Activated CD4-positive, CD25-positive, alpha-beta regulatory T cell treated with anti-CD3 and anti-CD28 coated beads, Interleukin-2, amount 50 U/mL, for 72 hours (primary cell): ENCODE results near the gene SMIM1.
A peak's percentile ranks its signal among the peaks of the same experiment; 100 is the strongest.

Experiments used
- DNase-seq: peaks from one replicate; pipeline ENCODE4 v3.0.0; 2021

Gene SMIM1

GRCh38 chr1:3759796-3760195, 12.8 kb upstream of the SMIM1 start:
- no peak for DNase-seq

- no peak for DNase-seq
Measured at GRCh38 chr1:3761296-3762010, 11.1 kb upstream of the SMIM1 start.

- no peak for DNase-seq
Measured at GRCh38 chr1:3762151-3762872, 10.2 kb upstream of the SMIM1 start.

DNA sequence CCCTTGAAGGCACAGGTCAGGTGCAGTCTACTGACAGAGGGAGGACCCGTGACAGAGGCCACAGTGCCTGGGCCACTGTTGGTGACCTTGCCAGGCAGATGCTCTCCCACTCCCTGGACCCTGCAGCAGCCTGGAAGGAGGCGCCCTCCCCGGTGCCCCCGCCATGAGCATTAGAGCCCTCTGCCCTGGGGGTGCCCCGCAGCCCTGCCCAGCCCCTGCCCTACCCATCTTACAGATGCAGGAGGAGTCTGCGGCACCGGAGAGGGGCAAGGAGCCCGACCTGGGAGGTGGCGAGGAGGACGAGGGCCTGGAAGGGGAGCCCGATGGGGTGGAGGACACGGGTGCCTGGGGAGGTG, 9.7 kb upstream of the SMIM1 start:
- no peak for DNase-seq

DNA sequence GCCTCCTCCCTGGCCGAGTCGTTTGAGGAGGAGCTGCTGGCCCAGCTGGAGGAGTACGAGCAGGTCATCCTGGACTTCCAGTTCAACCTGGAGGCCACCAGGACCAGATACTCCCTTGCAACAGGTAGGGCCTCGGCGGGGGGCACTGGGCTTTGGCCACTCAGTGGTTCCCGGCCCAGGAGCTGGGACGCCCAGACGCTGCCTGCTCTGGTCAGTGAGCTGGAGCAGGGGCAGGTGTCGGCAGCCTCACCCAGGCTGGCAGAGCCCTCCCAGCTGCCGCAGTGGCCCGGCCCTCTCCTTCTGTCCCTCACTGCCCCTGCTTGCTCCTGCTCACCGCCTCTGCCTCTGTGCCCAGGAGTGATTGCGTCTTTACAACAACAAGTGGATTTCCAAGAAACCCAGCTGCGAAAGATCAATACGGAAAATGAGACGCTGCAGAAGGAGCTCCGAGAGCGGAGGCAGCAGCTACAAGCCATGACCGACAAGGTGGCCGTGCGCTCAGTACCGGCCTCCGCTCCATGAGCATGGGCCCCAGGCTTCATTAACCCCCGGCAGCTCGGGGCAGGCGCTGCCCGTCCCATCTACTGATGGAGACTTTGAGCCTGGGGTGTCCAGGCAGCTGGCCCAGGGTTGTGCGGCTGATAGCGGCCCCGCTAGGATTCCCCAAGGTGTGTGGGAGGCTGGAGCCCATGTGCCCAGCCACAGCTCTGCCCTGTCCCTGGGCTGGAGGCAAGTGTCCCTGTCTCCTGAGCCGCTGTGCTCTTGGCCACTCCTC, 9.0 kb upstream of the SMIM1 start:
- no peak for DNase-seq

GRCh38 chr1:3767328-3767925, 5.1 kb upstream of the SMIM1 start:
- no peak for DNase-seq

GRCh38 chr1:3768811-3769390, 3.6 kb upstream of the SMIM1 start:
- DNase-seq: no peak

- no peak for DNase-seq
Measured at GRCh38 chr1:3770047-3770765, 2.3 kb upstream of the SMIM1 start.

DNA sequence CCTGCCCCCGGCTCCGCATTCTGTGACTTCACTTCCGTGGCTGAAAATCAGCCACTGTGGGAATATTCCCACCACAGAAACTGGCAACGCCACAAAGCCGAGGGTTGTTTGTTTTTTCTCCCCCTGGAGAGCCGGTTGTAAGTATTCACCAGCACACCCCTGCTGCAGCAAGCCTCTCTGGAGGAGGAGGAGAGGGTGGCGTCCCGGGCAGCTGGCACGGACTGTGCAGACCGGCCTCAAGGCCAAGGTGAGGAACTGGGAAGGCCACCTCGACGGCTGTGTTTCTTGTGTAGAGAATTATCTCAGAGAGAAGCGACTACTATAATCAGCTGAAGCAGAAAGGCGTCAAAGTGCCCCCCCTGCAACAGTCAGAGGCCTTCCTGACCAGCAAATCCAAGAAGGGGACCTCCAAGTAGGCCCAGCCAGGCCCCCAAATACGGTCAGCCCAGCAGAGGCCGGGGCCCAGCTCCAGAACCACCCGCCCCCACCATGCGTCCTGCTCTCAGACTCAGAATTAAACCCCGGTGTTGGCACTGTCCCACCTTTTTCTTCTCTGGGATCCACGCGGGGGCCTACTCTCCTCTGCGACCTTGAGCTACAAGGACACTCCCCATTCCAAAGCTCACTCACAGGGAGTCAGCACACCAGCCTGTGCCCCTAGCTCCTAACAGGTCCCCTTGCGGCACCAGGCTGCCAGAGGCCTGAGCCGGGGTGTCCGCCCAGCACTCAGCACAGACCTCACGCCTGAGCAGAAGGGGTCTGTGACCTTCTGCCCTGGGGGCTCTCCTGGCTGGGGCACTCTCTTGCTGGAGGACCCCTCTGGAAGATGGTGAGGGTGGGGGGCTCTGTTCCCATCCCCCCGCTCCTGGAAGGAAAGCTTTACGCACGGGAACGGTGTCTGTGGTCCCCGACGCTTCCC, 1.2 kb upstream of the SMIM1 start:
- no peak for DNase-seq

- DNase-seq: peak; percentile 89
Measured at GRCh38 chr1:3772027-3772714, 378 bp upstream of the SMIM1 start.

DNA sequence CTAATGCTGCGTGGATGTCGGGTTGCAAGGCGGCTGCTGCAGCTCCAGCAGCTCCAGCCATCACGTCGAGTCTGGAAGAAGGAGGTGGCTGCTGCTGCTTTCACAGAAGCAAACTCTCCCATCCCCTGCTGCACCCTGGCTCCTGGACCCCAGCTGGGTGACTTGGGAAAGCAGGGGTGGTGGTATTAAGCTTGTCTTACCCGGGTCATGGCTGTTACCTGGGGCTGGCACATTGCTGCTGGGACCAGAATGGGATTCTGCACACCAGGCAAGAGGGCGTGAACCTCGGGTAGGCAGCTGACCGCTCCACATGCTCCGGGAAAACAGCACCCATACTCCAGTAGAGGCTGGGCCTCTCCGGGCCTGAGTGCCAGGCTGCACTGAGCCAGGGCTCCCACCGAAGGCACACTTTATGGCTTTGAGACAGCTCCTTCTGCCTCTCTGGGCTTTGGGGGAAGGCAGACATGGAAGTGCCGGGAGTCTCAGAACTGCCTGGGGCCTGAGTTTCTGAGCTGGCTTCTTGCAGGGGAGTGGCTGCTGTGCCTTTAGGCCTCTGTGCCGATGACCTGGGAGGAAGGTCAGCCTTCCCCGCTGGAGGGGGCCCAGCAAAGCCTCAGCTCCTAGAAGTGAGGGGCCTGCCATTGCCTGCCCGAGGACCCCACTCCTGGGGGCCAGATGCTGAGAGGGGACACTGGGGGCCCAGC, 1.2 kb downstream of the SMIM1 start:
- DNase-seq: no peak

DNA sequence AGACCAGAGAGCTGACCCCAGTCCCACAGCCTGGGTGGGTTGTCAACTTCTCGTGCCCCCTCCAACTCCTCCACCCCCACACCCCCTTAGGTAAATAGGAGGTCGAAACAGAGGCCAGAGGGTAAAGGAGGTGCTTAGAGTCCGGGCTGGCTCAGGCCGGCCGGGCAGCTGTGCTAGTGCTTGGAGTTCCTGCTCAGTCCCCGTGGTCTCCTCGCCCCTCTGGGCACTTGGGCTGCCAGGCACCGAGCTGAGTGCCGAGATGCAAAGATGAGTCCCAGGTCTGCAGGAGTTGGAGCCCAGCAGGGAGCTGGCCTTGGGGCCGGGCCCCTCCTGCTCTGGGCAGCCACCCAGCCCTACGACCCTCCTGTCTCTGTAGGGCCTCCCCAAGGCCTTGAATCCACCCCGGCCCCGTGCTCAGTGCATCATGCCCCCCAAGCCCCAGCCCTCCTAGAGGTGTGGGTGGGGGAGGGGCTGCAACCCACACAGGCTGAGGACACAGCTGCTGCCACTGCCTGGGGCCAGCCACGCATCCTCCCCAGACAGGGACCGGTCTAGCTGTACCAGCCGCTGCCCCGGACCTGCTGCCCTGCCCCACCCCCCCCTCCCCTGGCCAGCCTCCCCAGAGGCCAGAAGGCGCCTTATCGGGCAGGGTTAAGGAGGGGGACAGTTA, 1.9 kb downstream of the SMIM1 start:
- no peak for DNase-seq

DNA sequence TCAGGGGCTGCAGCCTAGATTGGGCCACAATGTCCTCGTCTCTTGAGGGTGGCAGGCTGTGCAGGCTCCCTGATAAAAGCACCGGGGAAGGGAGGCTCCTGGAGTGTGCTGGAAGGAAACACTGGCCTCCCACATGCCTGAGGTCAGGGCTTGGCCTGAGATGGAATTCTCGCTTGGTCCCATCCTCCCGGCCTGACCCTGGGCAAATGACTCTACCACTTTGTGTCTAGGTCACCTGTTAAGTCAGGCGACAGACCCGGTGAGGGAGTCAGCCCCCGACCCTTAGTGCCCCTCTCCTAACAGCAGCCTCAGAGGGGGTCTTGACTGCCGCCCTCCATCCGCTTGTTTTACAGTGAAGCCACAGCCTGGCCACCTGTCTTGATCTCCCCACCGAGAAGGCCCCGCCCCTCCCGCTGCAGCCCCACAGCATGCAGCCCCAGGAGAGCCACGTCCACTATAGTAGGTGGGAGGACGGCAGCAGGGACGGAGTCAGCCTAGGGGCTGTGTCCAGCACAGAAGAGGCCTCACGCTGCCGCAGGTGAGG, 2.5 kb downstream of the SMIM1 start:
- DNase-seq: no peak

DNA sequence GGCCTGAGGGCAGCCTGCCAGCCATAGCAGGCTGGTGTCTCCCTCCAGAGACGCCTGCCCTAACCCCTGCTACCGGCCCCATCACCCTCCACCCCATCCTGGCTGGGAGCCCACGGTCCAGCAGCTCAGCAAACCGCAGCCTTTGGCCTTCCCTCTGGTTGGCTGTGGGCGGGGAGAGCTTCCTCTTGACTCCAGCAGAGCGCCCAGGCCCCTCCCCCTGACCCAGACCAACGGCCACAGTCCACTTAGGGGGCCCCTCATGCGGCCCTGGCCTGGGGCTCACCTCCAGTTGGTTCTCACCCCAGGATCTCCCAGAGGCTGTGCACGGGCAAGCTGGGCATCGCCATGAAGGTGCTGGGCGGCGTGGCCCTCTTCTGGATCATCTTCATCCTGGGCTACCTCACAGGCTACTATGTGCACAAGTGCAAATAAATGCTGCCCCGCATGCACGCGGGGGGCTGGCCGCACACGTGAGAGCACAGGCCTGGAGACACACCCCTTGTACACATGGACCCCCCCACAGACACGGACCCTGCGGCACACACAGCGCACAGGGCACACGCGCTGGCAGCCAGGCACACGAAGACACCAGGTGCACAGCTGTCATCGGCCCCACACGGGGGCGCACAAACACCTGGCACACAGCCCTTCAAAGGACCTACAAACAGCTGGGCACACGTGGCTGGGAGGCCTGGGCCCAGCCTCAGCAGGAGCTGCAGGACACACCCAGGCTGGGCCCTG, 3.1 kb downstream of the SMIM1 start:
- DNase-seq: no peak

DNA sequence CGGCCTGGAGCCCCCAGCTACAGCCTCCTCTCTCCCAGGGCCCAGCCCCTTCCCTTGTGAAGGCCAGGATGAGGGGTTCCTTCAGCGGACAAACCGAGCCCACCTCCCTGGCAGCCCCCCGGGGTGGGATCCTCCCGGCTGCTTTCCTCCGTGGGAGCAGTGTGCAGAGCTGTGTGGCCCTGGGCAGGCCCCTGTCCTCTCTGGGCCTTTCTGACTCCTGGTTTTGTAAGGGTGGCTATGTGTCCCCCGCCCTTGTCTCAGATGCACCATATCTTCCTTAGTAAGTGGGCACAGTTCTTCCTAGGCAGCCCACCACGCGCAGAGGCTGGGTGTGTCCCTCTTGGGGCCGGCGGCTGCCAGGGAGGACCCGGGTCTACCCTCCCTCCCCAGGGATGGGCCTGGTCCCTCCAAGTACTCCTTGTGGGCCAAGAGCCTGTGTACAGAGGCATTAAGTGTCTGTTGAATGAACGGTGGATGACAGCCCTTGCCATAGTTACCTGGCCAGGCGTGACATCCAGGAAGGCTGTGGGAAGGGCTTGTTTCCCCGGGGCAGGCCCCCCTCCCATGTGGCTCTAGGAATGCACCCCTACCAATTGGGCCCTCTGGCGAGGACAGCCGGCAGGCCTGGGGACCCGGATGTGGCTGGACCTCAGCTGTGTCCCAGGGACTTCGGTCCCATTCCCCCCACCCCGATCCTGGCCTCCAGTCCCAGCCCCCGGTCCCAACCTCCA, 3.8 kb downstream of the SMIM1 start:
- no peak for DNase-seq

- DNase-seq: no peak
Measured at GRCh38 chr1:3777078-3777547, 4.6 kb downstream of the SMIM1 start.
